Fibroblast of mammary gland (primary cell): ENCODE measurements around the gene WDR81.

ENCODE experiments used
- DNase-seq: peaks from one replicate; pipeline ENCODE4 v3.0.0-alpha.2; 2010; ENCODE audit warnings: low read depth
- H3K4me3 ChIP-seq: 2 replicates; pipeline ENCODE4 v1.5.1; 2011; ENCODE audit warnings: low read depth, mild to moderate bottlenecking, low read length, moderate library complexity; ENCODE audit not compliant: control insufficient read depth
- CTCF ChIP-seq: conservative IDR thresholded peaks from 2 replicates; pipeline ENCODE4 v1.5.1; 2011; ENCODE audit warnings: low read depth, low read length, inconsistent platforms; ENCODE audit not compliant: control insufficient read depth, insufficient read depth

WDR81 gene

GRCh38 chr17:1742371-1743087 is 18.0 kb downstream of the WDR81 start, which contains the start of gene SERPINF2:
SERPINF2 (plus strand) TSS chr17:1742871; CDS start chr17:1744996, 2,125 bp downstream.
- H3K4me3 ChIP-seq: no peak within 1 kb of the TSS
- DNase-seq: no peak
- no peak for TF ChIP-seq CTCF

DNA sequence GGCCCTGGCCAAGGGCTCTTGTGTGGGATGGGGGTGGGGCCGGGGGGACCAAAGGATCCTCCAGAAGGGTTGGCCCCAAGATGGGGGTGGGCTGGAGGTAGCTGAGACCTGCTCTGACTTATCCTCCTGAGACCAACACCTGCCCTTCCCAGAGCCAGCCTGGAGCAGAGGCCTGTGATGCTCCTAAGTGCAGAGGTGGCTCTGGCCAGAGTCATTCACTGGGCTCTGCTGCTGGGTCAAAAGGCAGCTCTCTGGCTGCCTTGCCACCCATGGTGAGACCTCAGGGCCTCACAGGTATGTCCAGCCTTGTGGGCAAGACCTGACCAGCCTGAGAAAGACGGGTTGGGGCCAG is 18.6 kb downstream of the WDR81 start:
- TF ChIP-seq CTCF: no peak
- no peak for DNase-seq
- H3K4me3 ChIP-seq: no peak overlapping the region

DNA sequence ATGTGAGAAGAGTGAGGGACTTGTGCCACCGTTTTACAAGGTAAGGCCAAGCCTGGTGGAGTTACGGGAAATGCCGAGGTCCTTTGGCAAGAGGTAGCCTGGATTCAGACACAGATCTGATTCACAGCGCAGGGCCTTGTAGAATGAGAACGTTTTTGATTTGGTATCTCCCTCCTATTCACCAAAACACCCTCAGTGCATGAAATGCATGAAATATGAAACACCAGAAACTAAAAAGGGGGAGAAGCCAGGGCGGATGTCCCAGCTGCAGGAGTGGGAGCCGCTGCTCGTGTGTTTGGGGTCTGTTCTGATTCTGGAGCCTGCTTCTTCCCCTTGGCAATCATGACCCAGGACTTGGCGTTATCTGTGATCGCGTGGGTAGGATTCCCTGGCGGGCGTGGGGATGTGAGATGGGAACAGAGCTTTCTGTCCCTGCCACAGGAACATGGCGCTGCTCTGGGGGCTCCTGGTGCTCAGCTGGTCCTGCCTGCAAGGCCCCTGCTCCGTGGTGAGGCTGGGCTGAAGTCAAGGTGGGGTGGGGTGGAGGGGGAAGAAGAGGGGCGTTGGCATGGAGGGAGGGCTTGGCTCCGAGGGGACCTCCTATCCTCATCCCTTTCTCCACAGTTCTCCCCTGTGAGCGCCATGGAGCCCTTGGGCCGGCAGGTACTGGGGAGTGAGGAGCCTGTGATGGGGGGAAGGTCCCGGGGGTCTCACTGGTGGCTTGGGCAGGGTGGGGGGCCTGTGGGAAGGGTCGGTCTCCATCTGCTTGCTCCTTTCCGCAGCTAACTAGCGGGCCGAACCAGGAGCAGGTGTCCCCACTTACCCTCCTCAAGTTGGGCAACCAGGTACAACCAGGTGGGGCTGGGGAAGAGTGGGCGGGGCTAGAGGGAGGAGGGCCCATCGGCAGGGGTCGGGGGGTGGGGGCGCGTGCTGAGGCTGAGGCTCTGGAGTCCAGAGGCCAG is 20.3 kb downstream of the WDR81 start:
- DNase-seq: no peak
- H3K4me3 ChIP-seq: no peak overlapping the region
- TF ChIP-seq CTCF: no peak

DNA sequence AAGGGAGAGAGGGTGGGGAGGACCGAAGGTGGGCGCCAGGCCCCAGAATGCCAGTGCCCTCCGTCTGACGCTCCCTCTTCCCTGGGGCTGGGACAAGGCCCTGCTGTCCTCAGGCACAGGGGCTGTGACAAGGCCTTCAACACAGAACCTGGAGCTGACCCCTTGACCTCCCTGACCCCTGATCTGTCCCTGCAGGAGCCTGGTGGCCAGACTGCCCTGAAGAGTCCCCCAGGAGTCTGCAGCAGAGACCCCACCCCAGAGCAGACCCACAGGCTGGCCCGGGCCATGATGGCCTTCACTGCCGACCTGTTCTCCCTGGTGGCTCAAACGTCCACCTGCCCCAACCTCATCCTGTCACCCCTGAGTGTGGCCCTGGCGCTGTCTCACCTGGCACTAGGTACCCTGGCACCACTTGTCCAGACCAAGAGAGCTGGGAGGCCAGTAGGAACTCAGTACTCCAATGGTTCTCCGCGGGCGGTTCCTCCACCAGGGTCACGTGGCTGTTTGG is 21.1 kb downstream of the WDR81 start:
- no peak for DNase-seq
- TF ChIP-seq CTCF: no peak
- H3K4me3 ChIP-seq: no peak overlapping the region

GRCh38 chr17:1746975-1747543 is 22.6 kb downstream of the WDR81 start:
- no peak for TF ChIP-seq CTCF
- no peak overlapping the region for H3K4me3 ChIP-seq
- DNase-seq: peak; percentile 56

GRCh38 chr17:1750628-1751027 is 26.1 kb downstream of the WDR81 start:
- TF ChIP-seq CTCF: no peak
- H3K4me3 ChIP-seq: no peak overlapping the region
- DNase-seq: no peak
